Stimulated activated CD4-positive, alpha-beta T cell treated with anti-CD3 and anti-CD28 coated beads, Interleukin-1b, Interleukin-23, amount 100 ng/mL, for 1 hour (primary cell): ENCODE measurements around the gene ATG13.
"Not testable (repeated sequence)": the region's sequence is repeated elsewhere in the genome, so short reads cannot be mapped to it uniquely, and the experiment has no call there.

Source experiments
- DNase-seq, 2 donors: peaks; one replicate each; pipeline ENCODE4 v3.0.0-alpha.2; 2020; ENCODE audit warnings: low read depth in 2 of 2

The ATG13 gene

GRCh38 chr11:46617134-46617971, at the start of gene ATG13, which contains the start of gene HARBI1:
Gene ATG13 (plus strand): TSS chr11:46617553. CDS start chr11:46644292, 26,739 bp downstream.
Gene HARBI1 (minus strand): TSS chr11:46617227. CDS start chr11:46616237, 990 bp downstream.
- DNase-seq: peak; percentile 82 to 88

GRCh38 chr11:46570790-46571398, 46.5 kb upstream of the ATG13 start:
- no peak for DNase-seq

GRCh38 chr11:46574656-46575055, 42.7 kb upstream of the ATG13 start:
- DNase-seq: no peak

- no peak for DNase-seq
These were observed 40.3 kb upstream of the ATG13 start for GRCh38 chr11:46577058-46577457.

- no peak for DNase-seq
These were observed 34.8 kb upstream of the ATG13 start for GRCh38 chr11:46582588-46582987.

- not testable (repeated sequence) for DNase-seq
These were observed 33.8 kb upstream of the ATG13 start for GRCh38 chr11:46583513-46583912.

GRCh38 chr11:46588131-46588530, 29.2 kb upstream of the ATG13 start:
- no peak for DNase-seq

GRCh38 chr11:46588915-46589314, 28.4 kb upstream of the ATG13 start:
- no peak for DNase-seq

GRCh38 chr11:46590740-46591605, 26.4 kb upstream of the ATG13 start:
- DNase-seq: no peak

GRCh38 chr11:46593550-46594373, 23.6 kb upstream of the ATG13 start, which contains the start of gene AMBRA1:
Gene AMBRA1 (minus strand): TSS chr11:46594023. CDS start chr11:46548380, 45,643 bp downstream.
- peak; percentile 53 to 70 for DNase-seq

GRCh38 chr11:46594374-46594700, 23.0 kb upstream of the ATG13 start:
- DNase-seq: no peak

GRCh38 chr11:46594785-46595184, 22.6 kb upstream of the ATG13 start:
- DNase-seq: no peak

- no peak for DNase-seq
These were observed 20.2 kb upstream of the ATG13 start for GRCh38 chr11:46597155-46597554.

- no peak for DNase-seq
These were observed 19.6 kb upstream of the ATG13 start for GRCh38 chr11:46597609-46598219.

- no peak for DNase-seq
These were observed 17.8 kb upstream of the ATG13 start for GRCh38 chr11:46599340-46600193.

- no peak for DNase-seq
These were observed 17.0 kb upstream of the ATG13 start for GRCh38 chr11:46600194-46600960.

GRCh38 chr11:46601129-46601528, 16.2 kb upstream of the ATG13 start:
- no peak for DNase-seq

GRCh38 chr11:46603704-46604308, 13.5 kb upstream of the ATG13 start:
- no peak for DNase-seq

GRCh38 chr11:46604796-46605195, 12.6 kb upstream of the ATG13 start:
- no peak for DNase-seq
